HCT116 (cell line): Measurements from ENCODE around the gene TEAD3. TPM values are rescaled to one million over a fixed set of nuclear protein-coding genes. Genes with fewer than 3 reads are reported as not detected.

ENCODE experiments used
- ATAC-seq: fragments of 200-7000 bp; cut with Tn5 transposase; 2 replicates; pipeline ENCODE4 v1.9.1; 2020; ENCODE audit warnings: mild to moderate bottlenecking, moderate library complexity
- BruUV-seq: library from RNA; stranded (reverse); fragments of 400-500 nt; replicated peaks from 2 replicates; lab custom pipeline; 2021; lab: Mats Ljungman, UMichigan
- CTCF ChIA-PET: fragments of 300-600 bp; sonication (Branson Sonifier 250); formaldehyde crosslinking; loops from one replicate; lab custom pipeline; 2021; ENCODE audit warnings: antibody characterized with exemption; lab: Charles Lee
- POLR2A ChIA-PET: fragments of 300-600, 350-600 bp; sonication (Branson Sonifier 250); formaldehyde crosslinking; loops from one replicate; lab custom pipeline; 2021; ENCODE audit warnings: antibody characterized with exemption; lab: Charles Lee
- RAD21 ChIA-PET, 2 experiments: fragments of 300-600 bp; sonication (Branson Sonifier 250); formaldehyde crosslinking; loops; one replicate each; lab custom pipeline; 2023; ENCODE audit warnings: low total read pairs in 2 of 2; ENCODE audit not compliant: uncharacterized antibody in 2 of 2, unreplicated experiment in 2 of 2, low non-redundant PET in 1 of 2; lab: Charles Lee
- DNase-seq: peaks from one replicate; pipeline ENCODE4 v3.0.0-alpha.2; 2010; ENCODE audit warnings: low read depth, low spot score
- H2AFZ ChIP-seq: fragments of 200-600 bp; shearing (Covaris generic), sonication (generic); 2 replicates; pipeline ENCODE4 v1.6.1; 2017; ENCODE audit warnings: low read depth, mixed run types, mixed read lengths, antibody characterized with exemption, low read length; ENCODE audit not compliant: poor library complexity, severe bottlenecking
- H3K27ac ChIP-seq: 2 replicates; pipeline ENCODE4 v1.5.1; 2012; ENCODE audit warnings: low read depth, low read length
- H3K27me3 ChIP-seq: fragments of 200-600 bp; sonication (generic); 2 replicates; pipeline ENCODE4 v1.6.1; 2016; ENCODE audit warnings: mixed run types, low read length, mixed read lengths; ENCODE audit not compliant: insufficient read depth
- H3K36me3 ChIP-seq, 2 experiments: fragments of 200-500 bp in 1 of 2; fragments of 200-600 bp in 1 of 2; sonication (Bioruptor generic) in 1 of 2; sonication (generic) in 1 of 2; 2 replicates each; pipeline versions ENCODE4 v1.5.1 to v1.6.1; 2014 to 2016; ENCODE audit warnings: low read length in 2 of 2, inconsistent platforms in 1 of 2, mixed read lengths in 1 of 2, mixed run types in 1 of 2; ENCODE audit not compliant: insufficient read depth in 2 of 2, control insufficient read depth in 1 of 2
- H3K4me1 ChIP-seq, 2 experiments: fragments of 200-600 bp in 1 of 2; sonication (generic) in 1 of 2; 2 replicates each; pipeline versions ENCODE4 v1.5.1 to v1.6.1; 2012 to 2017; ENCODE audit warnings: low read length in 2 of 2, inconsistent platforms in 1 of 2, mild to moderate bottlenecking in 1 of 2, mixed read lengths in 1 of 2, mixed run types in 1 of 2, moderate library complexity in 1 of 2; ENCODE audit not compliant: insufficient read depth in 2 of 2, control insufficient read depth in 1 of 2
- H3K4me2 ChIP-seq: fragments of 200-600 bp; sonication (generic); 2 replicates; pipeline ENCODE4 v1.6.1; 2017; ENCODE audit warnings: mixed run types, low read length, mixed read lengths
- H3K4me3 ChIP-seq, 2 experiments: fragments of 200-600 bp in 1 of 2; sonication (generic) in 1 of 2; replicated peaks in 1 of 2; 2 replicates each; pipeline ENCODE4 v1.5.1; 2011 to 2016; ENCODE audit warnings: low read length in 2 of 2, control low read depth in 1 of 2, low read depth in 1 of 2, mild to moderate bottlenecking in 1 of 2, mixed read lengths in 1 of 2, mixed run types in 1 of 2
- H3K79me2 ChIP-seq: fragments of 200-600 bp; sonication (generic); 2 replicates; pipeline ENCODE4 v1.6.1; 2017; ENCODE audit warnings: mild to moderate bottlenecking, mixed run types, low read length, moderate library complexity, mixed read lengths; ENCODE audit not compliant: insufficient read depth
- H3K9ac ChIP-seq: fragments of 200-600 bp; sonication (generic); 2 replicates; pipeline ENCODE4 v1.6.1; 2016; ENCODE audit warnings: low read length, mixed read lengths
- H3K9me2 ChIP-seq: fragments of 200-600 bp; sonication (generic), shearing (Covaris generic); 2 replicates; pipeline ENCODE4 v1.6.1; 2017; ENCODE audit warnings: mixed run types, mild to moderate bottlenecking, moderate library complexity; ENCODE audit not compliant: insufficient read depth
- H3K9me3 ChIP-seq, 2 experiments: fragments of 200-500 bp in 1 of 2; fragments of 200-600 bp in 1 of 2; sonication (Bioruptor generic) in 1 of 2; sonication (generic) in 1 of 2; 2 replicates each; pipeline ENCODE4 v1.6.1; 2014 to 2017; ENCODE audit warnings: low read length in 2 of 2, mixed read lengths in 2 of 2, inconsistent platforms in 1 of 2, low read depth in 1 of 2, mild to moderate bottlenecking in 1 of 2, mixed run types in 1 of 2, moderate library complexity in 1 of 2; ENCODE audit not compliant: control insufficient read depth in 1 of 2, insufficient read depth in 1 of 2
- H4K20me1 ChIP-seq: fragments of 200-600 bp; sonication (generic), shearing (Covaris generic); 2 replicates; pipeline ENCODE4 v1.6.1; 2017; ENCODE audit warnings: mixed run types, mild to moderate bottlenecking, moderate library complexity; ENCODE audit not compliant: insufficient read depth
- CBX3 ChIP-seq: IDR thresholded peaks from 2 replicates; pipeline ENCODE4 v1.6.1; 2012; ENCODE audit warnings: low read depth
- CEBPB ChIP-seq: IDR thresholded peaks from 2 replicates; pipeline ENCODE4 v1.6.1; 2012; ENCODE audit warnings: low read depth
- EZH2 ChIP-seq: fragments of 200-600 bp; sonication (generic); IDR thresholded peaks from 2 replicates; pipeline ENCODE4 v1.6.1; 2017; ENCODE audit warnings: antibody characterized with exemption, mixed run types
- EZH2phosphoT487 ChIP-seq: fragments of 200-600 bp; IDR thresholded peaks from 2 replicates; pipeline ENCODE4 v1.6.1; 2018; ENCODE audit warnings: antibody characterized with exemption, borderline replicate concordance
- JUND ChIP-seq: IDR thresholded peaks from 2 replicates; pipeline ENCODE4 v1.6.1; 2012
- MAX ChIP-seq: IDR thresholded peaks from 2 replicates; pipeline ENCODE4 v1.6.1; 2012
- POLR2A ChIP-seq: IDR thresholded peaks from 2 replicates; pipeline ENCODE4 v1.7.0; 2011; ENCODE audit warnings: borderline replicate concordance; ENCODE audit not compliant: insufficient read depth, insufficient read length; ENCODE audit errors: extremely low read depth
- POLR2AphosphoS5 ChIP-seq: IDR thresholded peaks from 2 replicates; pipeline ENCODE4 v1.6.1; 2011; ENCODE audit warnings: mild to moderate bottlenecking, low read depth, low read length, moderate library complexity
- RAD21 ChIP-seq: IDR thresholded peaks from 2 replicates; pipeline ENCODE4 v1.6.1; 2012; ENCODE audit warnings: low read depth, mild to moderate bottlenecking
- SIN3A ChIP-seq: IDR thresholded peaks from 2 replicates; pipeline ENCODE4 v1.6.1; 2012; ENCODE audit warnings: low read depth
- SRF ChIP-seq: IDR thresholded peaks from 2 replicates; pipeline ENCODE4 v1.6.1; 2012; ENCODE audit warnings: low read depth
- TCF7L2 ChIP-seq: IDR thresholded peaks from 2 replicates; pipeline ENCODE4 v1.7.0; 2011; ENCODE audit warnings: borderline replicate concordance, inconsistent platforms; ENCODE audit not compliant: insufficient read depth, insufficient read length; ENCODE audit errors: extremely low read depth
- YY1 ChIP-seq: IDR thresholded peaks from 2 replicates; pipeline ENCODE4 v1.6.1; 2011; ENCODE audit warnings: low read length, low read depth, moderate library complexity, mild to moderate bottlenecking; ENCODE audit not compliant: insufficient replicate concordance; ENCODE audit errors: extremely low read depth
- ZFX ChIP-seq: fragments of 450-650 bp; IDR thresholded peaks from 2 replicates; pipeline ENCODE4 v1.6.1; 2017
- ZNF274 ChIP-seq: fragments of 200-500 bp; sonication (Bioruptor generic); IDR thresholded peaks from 2 replicates; pipeline ENCODE4 v1.6.1; 2014; ENCODE audit warnings: mild to moderate bottlenecking, low read depth, low read length, inconsistent platforms
- intact Hi-C: fragments of 100-400 bp; cut with micrococcal nuclease; formaldehyde crosslinking; loops from 2 replicates; pipeline ENCODE4 v1.10.0; 2022
- total RNA-seq: library from RNA; stranded (reverse); gene quantifications from one replicate; pipeline ENCODE4 v1.2.1, GENCODE V29; 2021; ENCODE audit not compliant: unreplicated experiment
- TF ChIP-seq, protein P1 (sequence below): IDR thresholded peaks from 2 replicates; pipeline ENCODE4 v1.6.1; 2011; ENCODE audit warnings: mild to moderate bottlenecking, low read length, moderate library complexity; ENCODE audit not compliant: insufficient replicate concordance; ENCODE audit errors: extremely low read depth

Gene TEAD3
- total RNA-seq, 1 experiment from 2014 or later: 21.8 TPM

DNA sequence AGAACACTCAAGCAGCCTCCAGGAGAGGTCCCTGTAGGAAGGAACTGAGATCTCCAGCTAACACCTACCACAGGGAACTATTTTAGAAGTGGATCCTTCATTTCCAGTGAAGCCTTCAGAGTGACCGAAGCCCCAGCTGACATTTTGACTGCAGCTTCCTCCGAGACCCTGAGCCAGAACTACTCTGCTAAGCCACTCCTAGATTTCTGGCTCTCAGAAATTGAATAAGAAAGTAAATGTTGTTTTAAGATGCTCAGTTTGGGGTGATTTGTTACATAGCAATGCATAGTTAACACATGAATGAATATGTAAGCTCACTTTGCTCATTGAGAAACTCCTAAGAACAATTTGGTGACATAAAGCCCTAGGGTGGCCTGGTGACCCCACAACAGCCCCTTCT, 10.3 kb upstream of the TEAD3 start:
- no peak for DNase-seq
- Histone ChIP-seq H3K27me3 (no peaks in the 10 kb centered on the region), H3K9me2 (no peaks in the 10 kb centered on the region), H2AFZ (no peak overlapping the region), H3K79me2 (no peaks in the 10 kb centered on the region), H3K9me3 (no peaks in the 10 kb centered on the region), H3K9ac (no peak overlapping the region), H3K36me3 (no peaks in the 10 kb centered on the region)
- RAD21 ChIA-PET: no interaction called here
- POLR2A ChIA-PET: no interaction called here
- BruUV-seq: no TSS peak
- intact Hi-C loops: no loop called here
- CTCF ChIA-PET: no interaction called here
- TF ChIP-seq SIN3A (no peak), CBX3 (no peak), CEBPB (no peak), EZH2phosphoT487 (no peak), POLR2AphosphoS5 (no peak), MAX (no peak), ZNF274 (no peak)
- TF ChIP-seq, protein P1, sequence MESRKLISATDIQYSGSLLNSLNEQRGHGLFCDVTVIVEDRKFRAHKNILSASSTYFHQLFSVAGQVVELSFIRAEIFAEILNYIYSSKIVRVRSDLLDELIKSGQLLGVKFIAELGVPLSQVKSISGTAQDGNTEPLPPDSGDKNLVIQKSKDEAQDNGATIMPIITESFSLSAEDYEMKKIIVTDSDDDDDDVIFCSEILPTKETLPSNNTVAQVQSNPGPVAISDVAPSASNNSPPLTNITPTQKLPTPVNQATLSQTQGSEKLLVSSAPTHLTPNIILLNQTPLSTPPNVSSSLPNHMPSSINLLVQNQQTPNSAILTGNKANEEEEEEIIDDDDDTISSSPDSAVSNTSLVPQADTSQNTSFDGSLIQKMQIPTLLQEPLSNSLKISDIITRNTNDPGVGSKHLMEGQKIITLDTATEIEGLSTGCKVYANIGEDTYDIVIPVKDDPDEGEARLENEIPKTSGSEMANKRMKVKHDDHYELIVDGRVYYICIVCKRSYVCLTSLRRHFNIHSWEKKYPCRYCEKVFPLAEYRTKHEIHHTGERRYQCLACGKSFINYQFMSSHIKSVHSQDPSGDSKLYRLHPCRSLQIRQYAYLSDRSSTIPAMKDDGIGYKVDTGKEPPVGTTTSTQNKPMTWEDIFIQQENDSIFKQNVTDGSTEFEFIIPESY: no peak
- TF ChIP-seq, all 23 proteins: peak for 0
- Histone ChIP-seq H3K27ac (no peak overlapping the region), H3K4me2 (no peak overlapping the region), H4K20me1 (no peaks in the 10 kb centered on the region), H3K4me3 (no peak overlapping the region), H3K4me1 (no peaks in the 10 kb centered on the region; a peak in 1 of 4 replicates)
- ATAC-seq: no peak

GRCh38 chr6:35506536-35506935, 9.7 kb upstream of the TEAD3 start:
- Histone ChIP-seq H3K9ac (no peak overlapping the region), H3K4me3 (no peak overlapping the region), H3K9me3 (no peaks in the 10 kb centered on the region), H3K79me2 (no peaks in the 10 kb centered on the region), H4K20me1 (no peaks in the 10 kb centered on the region), H3K4me1 (no peaks in the 10 kb centered on the region; a peak in 1 of 4 replicates), H3K9me2 (no peaks in the 10 kb centered on the region), H3K27me3 (no peaks in the 10 kb centered on the region), H3K4me2 (no peak overlapping the region), H2AFZ (no peak overlapping the region), H3K27ac (no peak overlapping the region), H3K36me3 (no peaks in the 10 kb centered on the region)
- ATAC-seq (no peak), DNase-seq (no peak)
- no TSS peak for BruUV-seq
- TF ChIP-seq EZH2 (no peak), SIN3A (no peak), CEBPB (no peak), SRF (no peak), MAX (no peak), POLR2AphosphoS5 (no peak), TCF7L2 (no peak), JUND (no peak), ZNF274 (no peak), ZFX (no peak), RAD21 (no peak), POLR2A (no peak), YY1 (no peak)
- RAD21 ChIA-PET: no interaction called here
- POLR2A ChIA-PET: no interaction called here
- intact Hi-C loops: no loop called here
- CTCF ChIA-PET: no interaction called here
